Endothelial cell of umbilical vein (primary cell): ENCODE data around the gene ZG16B. TPM values are rescaled to one million over a fixed set of nuclear protein-coding genes. Genes with fewer than 3 reads are reported as not detected.

Experiments
- BruUV-seq: library from RNA; stranded (reverse); fragments of 400-500 nt; replicated peaks from 2 replicates; lab custom pipeline; 2021; lab: Mats Ljungman, UMichigan
- CTCF ChIA-PET: fragments of 300-600, 350-600 bp; sonication (Branson Sonifier 250); formaldehyde crosslinking; loops from one replicate; lab custom pipeline; 2021; ENCODE audit warnings: antibody characterized with exemption, inconsistent platforms; lab: Charles Lee
- POLR2A ChIA-PET: fragments of 300-600, 350-600 bp; sonication (Branson Sonifier 250); formaldehyde crosslinking; loops from one replicate; lab custom pipeline; 2021; ENCODE audit warnings: antibody characterized with exemption, inconsistent platforms; lab: Charles Lee
- DNase-seq: peaks from one replicate; pipeline ENCODE4 v3.0.0-alpha.2; 2011; ENCODE audit warnings: low read depth, low spot score
- FAIRE-seq: peaks from 2 replicates; lab custom pipeline; 2011; peaks lifted over from hg19 to GRCh38; lab: Jason Lieb, UNC
- H2AFZ ChIP-seq: 2 replicates; pipeline ENCODE4 v1.6.0; 2012; ENCODE audit warnings: low read depth, low read length, control low read depth, inconsistent platforms
- H3K27ac ChIP-seq: 2 replicates; pipeline ENCODE4 v1.5.1; 2011; ENCODE audit warnings: low read depth, mild to moderate bottlenecking, control low read depth, low read length, moderate library complexity; ENCODE audit not compliant: insufficient read depth
- H3K27me3 ChIP-seq, 2 experiments: 2 replicates each; pipeline versions ENCODE4 v1.6.0 to v1.6.1; 2011; ENCODE audit warnings: low read length in 2 of 2, mixed read lengths in 1 of 2; ENCODE audit not compliant: control insufficient read depth in 2 of 2, insufficient read depth in 2 of 2
- H3K36me3 ChIP-seq, 2 experiments: 2 replicates in 1 of 2; 3 replicates in 1 of 2; pipeline ENCODE4 v1.5.1; 2011; ENCODE audit warnings: low read length in 2 of 2, mild to moderate bottlenecking in 1 of 2, moderate library complexity in 1 of 2; ENCODE audit not compliant: control insufficient read depth in 2 of 2, insufficient read depth in 2 of 2; ENCODE audit errors: extremely low read depth in 1 of 2
- H3K4me1 ChIP-seq: 3 replicates; pipeline ENCODE4 v1.5.1; 2011; ENCODE audit warnings: mild to moderate bottlenecking, low read length; ENCODE audit not compliant: control insufficient read depth, insufficient read depth; ENCODE audit errors: extremely low read depth
- H3K4me2 ChIP-seq: 2 replicates; pipeline ENCODE4 v1.6.1; 2011; ENCODE audit warnings: low read length, control low read depth, mixed read lengths; ENCODE audit not compliant: insufficient read depth
- H3K4me3 ChIP-seq, 3 experiments: fragments of 200-600 bp in 1 of 3; sonication (generic), shearing (Covaris generic) in 1 of 3; replicated peaks in 1 of 3; 2 replicates each; pipeline ENCODE4 v1.5.1; 2011 to 2016; ENCODE audit warnings: control low read depth in 3 of 3, low read length in 3 of 3, mild to moderate bottlenecking in 2 of 3, inconsistent platforms in 1 of 3, low read depth in 1 of 3, moderate library complexity in 1 of 3; ENCODE audit not compliant: insufficient read depth in 1 of 3
- H3K79me2 ChIP-seq: 2 replicates; pipeline ENCODE4 v1.6.0; 2012; ENCODE audit warnings: low read length, inconsistent platforms; ENCODE audit not compliant: control insufficient read depth, insufficient read depth
- H3K9ac ChIP-seq: replicated peaks from 2 replicates; pipeline ENCODE3; 2011; ENCODE audit warnings: low read length, control low read depth; ENCODE audit not compliant: insufficient read depth; ENCODE audit errors: extremely low read depth
- H3K9me1 ChIP-seq: replicated peaks from 3 replicates; pipeline ENCODE4 v1.6.0; 2011; ENCODE audit warnings: mild to moderate bottlenecking, low read length; ENCODE audit not compliant: control insufficient read depth, insufficient read depth; ENCODE audit errors: extremely low read depth
- H3K9me3 ChIP-seq: replicated peaks from 2 replicates; pipeline ENCODE4 v1.5.1; 2012; ENCODE audit warnings: low read length, inconsistent platforms; ENCODE audit not compliant: control insufficient read depth, insufficient read depth
- H4K20me1 ChIP-seq: replicated peaks from 2 replicates; pipeline ENCODE3; 2011; ENCODE audit warnings: mild to moderate bottlenecking, low read length; ENCODE audit not compliant: control insufficient read depth, insufficient read depth; ENCODE audit errors: extremely low read depth
- EZH2 ChIP-seq: IDR thresholded peaks from 2 replicates; pipeline ENCODE4 v1.6.1; 2012; ENCODE audit warnings: borderline replicate concordance, low read depth, mild to moderate bottlenecking, moderate library complexity, low read length, inconsistent platforms; ENCODE audit not compliant: severe bottlenecking
- FOS ChIP-seq: IDR thresholded peaks from 2 replicates; pipeline ENCODE4 v1.6.1; 2011; ENCODE audit warnings: mild to moderate bottlenecking, low read length, moderate library complexity, borderline replicate concordance; ENCODE audit not compliant: insufficient read depth
- GATA2 ChIP-seq: IDR thresholded peaks from 2 replicates; pipeline ENCODE4 v1.7.0; 2011; ENCODE audit warnings: low read depth, mild to moderate bottlenecking, moderate library complexity, mixed read lengths, low read length; ENCODE audit not compliant: insufficient read length, insufficient read depth
- JUN ChIP-seq: IDR thresholded peaks from 2 replicates; pipeline ENCODE4 v1.6.1; 2011; ENCODE audit warnings: borderline replicate concordance, low read depth; ENCODE audit not compliant: insufficient read length, insufficient read depth
- MYC ChIP-seq: IDR thresholded peaks from one replicate; pipeline ENCODE4 v1.6.1; 2011; ENCODE audit warnings: mild to moderate bottlenecking, low read depth, low read length
- POLR2A ChIP-seq: IDR thresholded peaks from 2 replicates; pipeline ENCODE4 v1.6.1; 2012; ENCODE audit warnings: low read depth, mild to moderate bottlenecking, control low read depth, low read length
- POLR2AphosphoS5 ChIP-seq: IDR thresholded peaks from 2 replicates; pipeline ENCODE4 v1.6.1; 2012; ENCODE audit warnings: low read depth, mild to moderate bottlenecking, control low read depth, low read length, moderate library complexity; ENCODE audit not compliant: insufficient read depth
- dilution Hi-C: fragments of 300-500 bp; cut with MboI; formaldehyde crosslinking; loops from one replicate; pipeline ENCODE4 v1.15.0; 2019; ENCODE audit warnings: low sequenced_read_pairs; ENCODE audit not compliant: extremely low pct_ligation_motif_present
- intact Hi-C: fragments of 100-400 bp; cut with micrococcal nuclease; formaldehyde crosslinking; loops from one replicate; pipeline ENCODE4 v1.10.0; 2022
- polyA plus RNA-seq, 4 experiments: library from polyadenylated mRNA; depleted of rRNA in 3 of 4; stranded (reverse) in 3 of 4; unstranded in 1 of 4; fragments of >200 nt; gene quantifications; 2 replicates each; pipeline versions ENCODE4 v1.2.1 to v1.2.3, GENCODE V29; 2011 to 2012; ENCODE audit warnings: missing spikeins in 1 of 4
- total RNA-seq: library from RNA; stranded (reverse); gene quantifications from 2 replicates; pipeline ENCODE4 v1.2.3, GENCODE V29; 2021
- TF ChIP-seq, protein P1 (sequence below), 2 donors: IDR thresholded peaks; 1 replicate in 1 of 2; 2 replicates in 1 of 2; pipeline ENCODE4 v1.5.1; 2011; ENCODE audit warnings: low read length in 2 of 2, mild to moderate bottlenecking in 2 of 2, moderate library complexity in 2 of 2, control low read depth in 1 of 2, inconsistent platforms in 1 of 2, low read depth in 1 of 2; ENCODE audit not compliant: insufficient read depth in 1 of 2; ENCODE audit errors: extremely low read depth in 1 of 2
- TF ChIP-seq, protein P2 (sequence below): IDR thresholded peaks from 2 replicates; pipeline ENCODE4 v1.6.1; 2011; ENCODE audit not compliant: insufficient read depth, insufficient read length

Gene ZG16B
- total and polyA plus RNA-seq, 2 donors (not counting 3 experiments of a cell fraction or from before 2014, with no cell fraction given), result 0.22 TPM; not detected in 1

DNA sequence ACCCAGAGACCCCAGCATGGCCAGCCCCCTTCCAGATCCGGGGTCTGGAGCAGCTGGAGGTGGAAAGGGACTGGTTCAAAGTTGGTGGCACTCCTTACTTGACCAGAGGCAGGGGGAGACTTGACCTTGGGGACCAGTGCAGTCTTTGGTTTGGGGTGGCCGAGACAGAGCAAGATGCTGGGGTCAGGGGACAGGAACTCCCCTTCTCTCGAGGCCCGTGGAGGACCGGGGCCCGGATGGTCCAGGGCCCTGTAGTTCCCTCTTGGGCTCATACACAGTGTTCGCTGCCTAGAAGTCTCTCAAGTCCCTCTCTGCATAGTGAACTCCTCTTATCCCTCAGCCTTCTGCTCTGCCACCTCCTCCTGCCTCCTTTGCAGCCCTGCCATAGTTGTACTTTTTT lies 42.1 kb upstream of the ZG16B start:
- intact Hi-C loops, result no loop called here
- H3K27me3 ChIP-seq, result peaks cover 10 to 18% of the 10 kb centered on the region in 2 experiments

More for the DNA sequence above, 42.1 kb upstream of the ZG16B start:
- no peak for DNase-seq
- FAIRE-seq, result no peak
- no TSS peak for BruUV-seq
- H3K36me3 ChIP-seq, result no peaks in the 10 kb centered on the region
- no peaks in the 10 kb centered on the region for H3K9me3 ChIP-seq
- POLR2A ChIA-PET, result no interaction called here
- H4K20me1 ChIP-seq, result no peaks in the 10 kb centered on the region
- no peaks in the 10 kb centered on the region for H3K4me1 ChIP-seq
- no peak overlapping the region for H3K4me2 ChIP-seq
- dilution Hi-C loops, result no loop called here
- no peak overlapping the region for H3K9ac ChIP-seq
- H3K27ac ChIP-seq, result no peak overlapping the region
- H3K4me3 ChIP-seq, result no peak overlapping the region
- no peaks in the 10 kb centered on the region for H3K9me1 ChIP-seq
- CTCF ChIA-PET, result no interaction called here
- TF ChIP-seq EZH2 (no peak), JUN (no peak), POLR2A (no peak), FOS (no peak), GATA2 (no peak), MYC (no peak), POLR2AphosphoS5 (no peak)
- TF ChIP-seq, protein P1, sequence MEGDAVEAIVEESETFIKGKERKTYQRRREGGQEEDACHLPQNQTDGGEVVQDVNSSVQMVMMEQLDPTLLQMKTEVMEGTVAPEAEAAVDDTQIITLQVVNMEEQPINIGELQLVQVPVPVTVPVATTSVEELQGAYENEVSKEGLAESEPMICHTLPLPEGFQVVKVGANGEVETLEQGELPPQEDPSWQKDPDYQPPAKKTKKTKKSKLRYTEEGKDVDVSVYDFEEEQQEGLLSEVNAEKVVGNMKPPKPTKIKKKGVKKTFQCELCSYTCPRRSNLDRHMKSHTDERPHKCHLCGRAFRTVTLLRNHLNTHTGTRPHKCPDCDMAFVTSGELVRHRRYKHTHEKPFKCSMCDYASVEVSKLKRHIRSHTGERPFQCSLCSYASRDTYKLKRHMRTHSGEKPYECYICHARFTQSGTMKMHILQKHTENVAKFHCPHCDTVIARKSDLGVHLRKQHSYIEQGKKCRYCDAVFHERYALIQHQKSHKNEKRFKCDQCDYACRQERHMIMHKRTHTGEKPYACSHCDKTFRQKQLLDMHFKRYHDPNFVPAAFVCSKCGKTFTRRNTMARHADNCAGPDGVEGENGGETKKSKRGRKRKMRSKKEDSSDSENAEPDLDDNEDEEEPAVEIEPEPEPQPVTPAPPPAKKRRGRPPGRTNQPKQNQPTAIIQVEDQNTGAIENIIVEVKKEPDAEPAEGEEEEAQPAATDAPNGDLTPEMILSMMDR (IDR thresholded peaks at IDR 0.05; ENCODE audit: extremely low read depth in 1 of 2, insufficient read depth in 1 of 2, low read depth in 1 of 2, low read length in 2 of 2), result no peak
- TF ChIP-seq, protein P2, sequence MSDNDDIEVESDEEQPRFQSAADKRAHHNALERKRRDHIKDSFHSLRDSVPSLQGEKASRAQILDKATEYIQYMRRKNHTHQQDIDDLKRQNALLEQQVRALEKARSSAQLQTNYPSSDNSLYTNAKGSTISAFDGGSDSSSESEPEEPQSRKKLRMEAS, result no peak
- H2AFZ ChIP-seq, result no peak overlapping the region
- no peaks in the 10 kb centered on the region for H3K79me2 ChIP-seq
